Muscle layer of colon (tissue), 2 donors: Measurements from ENCODE around the gene GAB3.
A peak's percentile ranks its signal among the peaks of the same experiment; 100 is the strongest.

ENCODE experiments used
- H3K27ac ChIP-seq: one replicate; pipeline ENCODE4 v1.7.0; 2013; ENCODE audit warnings: low read depth, mild to moderate bottlenecking, low read length, moderate library complexity
- H3K27me3 ChIP-seq, 2 donors: one replicate each; pipeline ENCODE4 v1.7.0; 2013; ENCODE audit warnings: low read length in 2 of 2, mild to moderate bottlenecking in 2 of 2; ENCODE audit not compliant: insufficient read depth in 2 of 2, control insufficient read depth in 1 of 2
- H3K36me3 ChIP-seq: one replicate; pipeline ENCODE4 v1.7.0; 2013; ENCODE audit warnings: mild to moderate bottlenecking, low read length; ENCODE audit not compliant: insufficient read depth
- H3K4me1 ChIP-seq: one replicate; pipeline ENCODE4 v1.7.0; 2013; ENCODE audit warnings: mild to moderate bottlenecking, low read length; ENCODE audit not compliant: insufficient read depth
- H3K4me3 ChIP-seq, 2 donors: one replicate each; pipeline ENCODE4 v1.7.0; 2013; ENCODE audit warnings: low read length in 2 of 2, low read depth in 1 of 2, mild to moderate bottlenecking in 1 of 2, moderate library complexity in 1 of 2
- H3K9ac ChIP-seq: one replicate; pipeline ENCODE4 v1.7.0; 2013; ENCODE audit warnings: low read length
- H3K9me3 ChIP-seq: one replicate; pipeline ENCODE4 v1.7.0; 2013; ENCODE audit warnings: mild to moderate bottlenecking, low read length
- donor health status: abdominal sarcoma.
- donor health status: Adenocarcinoma of cecum.

Gene GAB3

GRCh38 chrX:154748712-154749339 lies 2.1 kb downstream of the GAB3 start:
- no peak overlapping the region for H3K4me3 ChIP-seq
- no peaks in the 10 kb centered on the region for H3K4me1 ChIP-seq
- no peak overlapping the region for H3K27ac ChIP-seq
- no peak overlapping the region for H3K9ac ChIP-seq
- H3K27me3 ChIP-seq: no peaks in the 10 kb centered on the region
- H3K36me3 ChIP-seq: no peaks in the 10 kb centered on the region
- H3K9me3 ChIP-seq: no peaks in the 10 kb centered on the region

DNA sequence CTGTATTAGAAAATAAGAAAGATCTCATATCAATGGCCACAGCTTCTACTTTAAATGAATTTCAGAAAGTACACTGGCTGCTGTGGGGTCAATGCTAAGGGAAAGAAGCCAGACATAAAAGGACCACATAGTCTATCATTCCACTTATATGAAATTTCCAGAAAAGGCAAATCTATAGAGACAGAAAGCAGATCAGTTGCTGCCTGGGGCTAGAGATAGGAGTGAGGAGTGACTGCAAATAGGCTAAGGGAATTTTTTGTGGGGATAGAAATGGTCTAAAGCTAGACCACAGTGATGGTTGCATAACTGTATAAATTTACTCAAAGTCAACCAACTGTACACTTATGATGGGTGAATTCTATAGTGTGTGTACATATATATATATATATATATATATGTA lies 8.3 kb downstream of the GAB3 start:
- Histone ChIP-seq H3K36me3 (no peaks in the 10 kb centered on the region), H3K9me3 (no peaks in the 10 kb centered on the region), H3K27me3 (no peaks in the 10 kb centered on the region), H3K4me3 (no peak overlapping the region), H3K27ac (no peak overlapping the region), H3K9ac (no peak overlapping the region), H3K4me1 (peaks cover under 1% of the 10 kb centered on the region)

GRCh38 chrX:154739952-154740465 lies 10.9 kb downstream of the GAB3 start:
- no peak overlapping the region for H3K27ac ChIP-seq
- H3K36me3 ChIP-seq: no peaks in the 10 kb centered on the region
- H3K4me1 ChIP-seq: peaks cover 27% of the 10 kb centered on the region

DNA sequence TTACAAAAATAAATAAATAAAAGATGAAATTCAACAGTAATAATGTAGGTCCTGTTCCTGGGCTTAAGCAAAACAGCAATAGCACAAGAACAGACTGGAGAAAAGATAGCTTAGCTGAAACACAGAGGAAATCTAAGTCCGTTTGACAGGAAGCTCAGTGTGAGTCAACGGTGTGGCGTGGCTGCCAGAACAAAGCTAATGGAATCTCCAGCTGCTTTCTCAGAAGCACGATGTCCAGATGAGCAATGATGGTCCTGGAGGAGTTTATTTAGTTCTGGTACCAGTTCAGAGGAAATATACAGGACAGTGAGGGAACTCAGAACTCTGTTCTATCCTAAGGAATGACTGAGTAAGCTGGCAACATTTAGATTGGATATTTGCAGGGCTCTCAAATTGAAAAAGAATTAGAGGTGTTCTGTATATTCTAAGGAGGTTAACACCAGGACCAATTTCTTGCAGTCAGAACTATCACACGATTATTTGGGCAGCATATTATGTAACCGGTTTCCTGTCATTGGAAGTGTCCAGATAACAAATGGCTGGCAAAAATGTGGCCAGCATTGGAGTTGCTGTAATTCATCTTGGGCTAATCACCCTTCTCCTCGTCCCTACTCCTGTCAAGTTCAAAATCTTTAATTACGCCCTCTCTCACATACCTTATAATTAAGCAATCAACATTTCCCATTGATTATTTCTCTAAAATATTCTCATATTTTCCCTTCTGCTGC lies 12.7 kb downstream of the GAB3 start:
- H3K9ac ChIP-seq: no peak overlapping the region
- H3K27me3 ChIP-seq: no peaks in the 10 kb centered on the region
- H3K27ac ChIP-seq: peak overlapping the region; percentile 38
- no peaks in the 10 kb centered on the region for H3K9me3 ChIP-seq
- H3K4me3 ChIP-seq: no peak overlapping the region
- H3K36me3 ChIP-seq: no peaks in the 10 kb centered on the region
- peaks cover 43% of the 10 kb centered on the region for H3K4me1 ChIP-seq

More at GRCh38 chrX:154739952-154740465, 10.9 kb downstream of the GAB3 start:
- no peak overlapping the region for H3K9ac ChIP-seq
- no peak overlapping the region for H3K4me3 ChIP-seq
- no peaks in the 10 kb centered on the region for H3K9me3 ChIP-seq
- H3K27me3 ChIP-seq: no peaks in the 10 kb centered on the region

GRCh38 chrX:154737136-154737535 lies 13.7 kb downstream of the GAB3 start:
- peak overlapping the region; percentile 41 for H3K27ac ChIP-seq
- H3K9me3 ChIP-seq: no peaks in the 10 kb centered on the region
- peaks cover 52% of the 10 kb centered on the region for H3K4me1 ChIP-seq
- no peak overlapping the region for H3K9ac ChIP-seq
- no peaks in the 10 kb centered on the region for H3K27me3 ChIP-seq
- H3K36me3 ChIP-seq: no peaks in the 10 kb centered on the region
- H3K4me3 ChIP-seq: no peak overlapping the region

DNA sequence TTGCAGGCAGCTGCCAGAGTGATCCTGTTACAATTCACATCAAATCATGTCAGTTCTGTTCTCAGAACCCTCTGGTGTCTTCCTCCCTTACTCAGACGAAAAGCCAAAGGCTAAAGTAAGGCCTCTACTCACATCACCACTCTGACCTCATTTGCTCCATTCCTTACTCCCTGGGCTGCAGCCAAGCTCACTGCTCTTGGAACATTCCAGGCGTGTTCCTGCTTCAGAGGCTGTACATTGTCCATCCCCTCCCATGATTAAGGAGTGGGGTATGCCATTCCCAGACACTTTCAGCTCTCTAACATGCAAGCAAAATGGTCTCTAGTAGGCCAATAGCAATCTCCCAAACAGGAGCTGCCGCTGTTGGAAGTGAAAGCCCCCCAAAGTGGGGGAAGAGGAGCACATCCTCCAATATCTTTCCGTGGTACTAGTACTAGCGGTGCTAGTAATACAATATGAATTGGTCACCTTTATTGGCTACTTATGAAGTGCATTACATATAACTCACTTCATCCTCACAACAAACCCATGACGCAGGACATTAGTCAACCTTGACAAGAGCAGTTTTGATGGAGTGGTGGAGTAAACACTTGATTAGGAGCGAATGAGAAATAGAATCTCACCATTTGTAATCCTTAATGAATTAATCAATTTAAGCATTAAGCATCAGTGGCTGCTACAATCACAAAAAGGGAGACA lies 15.0 kb downstream of the GAB3 start:
- H3K4me3 ChIP-seq: no peak overlapping the region
- H3K9me3 ChIP-seq: no peaks in the 10 kb centered on the region
- H3K27ac ChIP-seq: peak overlapping the region; percentile 4
- H3K27me3 ChIP-seq: no peaks in the 10 kb centered on the region
- H3K36me3 ChIP-seq: no peaks in the 10 kb centered on the region
- peaks cover 62% of the 10 kb centered on the region for H3K4me1 ChIP-seq
- H3K9ac ChIP-seq: no peak overlapping the region

- H3K4me1 ChIP-seq: peaks cover 78% of the 10 kb centered on the region
- H3K9ac ChIP-seq: no peak overlapping the region
These were observed 16.7 kb downstream of the GAB3 start for GRCh38 chrX:154734061-154734781.

GRCh38 chrX:154733066-154733425 lies 17.8 kb downstream of the GAB3 start:
- no peak overlapping the region for H3K9ac ChIP-seq
- no peak overlapping the region for H3K4me3 ChIP-seq
- no peak overlapping the region for H3K27ac ChIP-seq
- H3K36me3 ChIP-seq: no peaks in the 10 kb centered on the region
- H3K4me1 ChIP-seq: peaks cover 90% of the 10 kb centered on the region
- H3K9me3 ChIP-seq: no peaks in the 10 kb centered on the region
- H3K27me3 ChIP-seq: no peaks in the 10 kb centered on the region

More at GRCh38 chrX:154734061-154734781, 16.7 kb downstream of the GAB3 start:
- H3K27ac ChIP-seq: peak overlapping the region; percentile 45
- H3K4me3 ChIP-seq: no peak overlapping the region
- no peaks in the 10 kb centered on the region for H3K36me3 ChIP-seq
- H3K27me3 ChIP-seq: no peaks in the 10 kb centered on the region
- H3K9me3 ChIP-seq: no peaks in the 10 kb centered on the region

GRCh38 chrX:154732421-154733065 lies 18.3 kb downstream of the GAB3 start:
- no peaks in the 10 kb centered on the region for H3K9me3 ChIP-seq
- H3K4me3 ChIP-seq: no peak overlapping the region
- no peak overlapping the region for H3K9ac ChIP-seq
- H3K27ac ChIP-seq: no peak overlapping the region
- H3K4me1 ChIP-seq: peaks cover 91% of the 10 kb centered on the region
- H3K36me3 ChIP-seq: no peaks in the 10 kb centered on the region
- no peaks in the 10 kb centered on the region for H3K27me3 ChIP-seq

GRCh38 chrX:154731881-154732280 lies 19.0 kb downstream of the GAB3 start:
- H3K9me3 ChIP-seq: no peaks in the 10 kb centered on the region
- no peak overlapping the region for H3K4me3 ChIP-seq
- no peaks in the 10 kb centered on the region for H3K36me3 ChIP-seq
- H3K27me3 ChIP-seq: no peaks in the 10 kb centered on the region
- H3K9ac ChIP-seq: no peak overlapping the region
- H3K27ac ChIP-seq: no peak overlapping the region
- peaks cover 91% of the 10 kb centered on the region for H3K4me1 ChIP-seq

GRCh38 chrX:154731184-154731583 lies 19.7 kb downstream of the GAB3 start:
- Histone ChIP-seq H3K9ac (no peak overlapping the region), H3K27me3 (no peaks in the 10 kb centered on the region), H3K9me3 (no peaks in the 10 kb centered on the region), H3K4me3 (no peak overlapping the region), H3K4me1 (peaks cover 91% of the 10 kb centered on the region), H3K27ac (no peak overlapping the region), H3K36me3 (no peaks in the 10 kb centered on the region)
